Duodenal mucosa (tissue), 2 donors: ENCODE results near the gene PHC2.

Experiments
- H3K27ac ChIP-seq: one replicate; pipeline ENCODE4 v1.7.0; 2013; ENCODE audit warnings: low read depth, low read length
- H3K27me3 ChIP-seq, 2 donors: one replicate each; pipeline ENCODE4 v1.7.0; 2013; ENCODE audit warnings: low read length in 2 of 2, control low read depth in 1 of 2; ENCODE audit not compliant: insufficient read depth in 2 of 2, control insufficient read depth in 1 of 2
- H3K36me3 ChIP-seq, 2 donors: one replicate each; pipeline ENCODE4 v1.7.0; 2013; ENCODE audit warnings: low read length in 2 of 2, control low read depth in 1 of 2; ENCODE audit not compliant: insufficient read depth in 2 of 2, control insufficient read depth in 1 of 2
- H3K4me1 ChIP-seq, 2 donors: one replicate each; pipeline ENCODE4 v1.7.0; 2013; ENCODE audit warnings: low read length in 2 of 2, control low read depth in 1 of 2; ENCODE audit not compliant: insufficient read depth in 2 of 2, control insufficient read depth in 1 of 2
- H3K4me3 ChIP-seq, 2 donors: one replicate each; pipeline ENCODE4 v1.7.0; 2013; ENCODE audit warnings: low read length in 2 of 2, low read depth in 1 of 2
- H3K9ac ChIP-seq, 2 donors: one replicate each; pipeline ENCODE4 v1.7.0; 2013; ENCODE audit warnings: low read length in 2 of 2, low read depth in 1 of 2
- H3K9me3 ChIP-seq, 2 donors: one replicate each; pipeline ENCODE4 v1.7.0; 2013; ENCODE audit warnings: low read length in 2 of 2, control low read depth in 1 of 2; ENCODE audit not compliant: control insufficient read depth in 1 of 2

PHC2 gene

GRCh38 chr1:33346533-33346926 lies 84.4 kb downstream of the PHC2 start:
- H3K4me3 ChIP-seq = peak overlapping the region; percentile 25 to 77
- no peaks in the 10 kb centered on the region for H3K27me3 ChIP-seq
- peak overlapping the region; percentile 62 for H3K27ac ChIP-seq
- H3K9me3 ChIP-seq = no peaks in the 10 kb centered on the region
- H3K4me1 ChIP-seq = peaks cover 53 to 55% of the 10 kb centered on the region in 2 donors
- H3K9ac ChIP-seq = peak overlapping the region in 1 of 2 donors; percentile 71
- peaks cover 0 to 4% of the 10 kb centered on the region in 2 donors for H3K36me3 ChIP-seq

DNA sequence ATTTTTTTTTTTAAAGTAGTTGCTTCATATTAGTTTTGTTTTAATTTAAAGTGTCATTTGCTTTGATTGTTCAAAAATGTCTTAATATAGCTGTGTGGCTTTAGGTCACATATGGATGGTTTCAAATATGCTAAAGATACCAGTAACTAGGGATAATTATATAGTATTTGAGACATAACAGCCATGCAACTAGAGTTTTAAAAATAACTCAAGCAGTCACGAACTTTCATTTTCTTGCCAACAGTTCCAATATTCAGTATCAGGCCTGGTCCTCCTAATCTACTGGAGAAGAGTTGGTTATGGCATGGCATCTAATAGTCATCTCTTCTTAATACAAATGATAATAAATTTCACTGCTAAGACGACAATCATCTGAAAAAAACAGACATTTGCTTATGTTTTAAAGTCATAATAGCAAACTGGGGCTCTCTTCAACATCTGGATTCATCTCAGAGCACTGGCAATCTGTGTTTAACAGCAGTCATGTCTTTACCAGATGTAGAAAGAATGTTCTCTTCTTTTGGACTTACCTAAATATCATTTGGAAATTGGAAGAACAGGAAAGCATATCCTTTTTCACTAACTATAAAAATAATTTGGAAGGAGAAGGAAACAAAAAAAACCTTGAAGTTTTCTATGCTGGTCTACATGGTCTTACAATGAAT lies 85.9 kb downstream of the PHC2 start:
- no peak overlapping the region for H3K9ac ChIP-seq
- H3K27ac ChIP-seq = no peak overlapping the region
- H3K27me3 ChIP-seq = no peaks in the 10 kb centered on the region
- H3K4me3 ChIP-seq = no peak overlapping the region
- peaks cover 57 to 59% of the 10 kb centered on the region in 2 donors for H3K4me1 ChIP-seq
- no peaks in the 10 kb centered on the region for H3K9me3 ChIP-seq
- peaks cover 0 to 4% of the 10 kb centered on the region in 2 donors for H3K36me3 ChIP-seq

DNA sequence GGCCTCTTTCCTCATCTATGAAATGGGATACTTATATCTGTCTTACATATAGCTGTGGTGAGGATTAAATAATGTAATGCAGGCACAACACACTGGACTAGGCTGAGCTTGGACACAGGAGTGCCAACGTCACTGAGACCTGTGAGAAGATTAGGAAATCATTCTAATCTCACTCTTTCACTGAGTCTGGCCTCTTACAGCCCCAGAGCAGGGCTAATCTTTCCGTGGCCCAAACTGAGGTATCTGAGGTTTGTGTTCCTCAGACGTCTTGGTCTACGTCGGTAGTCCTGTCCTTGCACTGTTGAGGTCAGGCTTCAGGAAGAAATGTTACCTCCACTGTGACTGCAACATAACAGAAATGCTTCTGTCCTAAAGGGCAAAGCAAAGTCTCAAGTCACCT lies 87.4 kb downstream of the PHC2 start:
- peak overlapping the region; percentile 23 for H3K27ac ChIP-seq
- no peaks in the 10 kb centered on the region for H3K9me3 ChIP-seq
- H3K4me3 ChIP-seq = no peak overlapping the region
- peaks cover 67 to 71% of the 10 kb centered on the region in 2 donors for H3K4me1 ChIP-seq
- no peaks in the 10 kb centered on the region for H3K27me3 ChIP-seq
- H3K9ac ChIP-seq = no peak overlapping the region
- H3K36me3 ChIP-seq = peaks cover 0 to 4% of the 10 kb centered on the region in 2 donors

DNA sequence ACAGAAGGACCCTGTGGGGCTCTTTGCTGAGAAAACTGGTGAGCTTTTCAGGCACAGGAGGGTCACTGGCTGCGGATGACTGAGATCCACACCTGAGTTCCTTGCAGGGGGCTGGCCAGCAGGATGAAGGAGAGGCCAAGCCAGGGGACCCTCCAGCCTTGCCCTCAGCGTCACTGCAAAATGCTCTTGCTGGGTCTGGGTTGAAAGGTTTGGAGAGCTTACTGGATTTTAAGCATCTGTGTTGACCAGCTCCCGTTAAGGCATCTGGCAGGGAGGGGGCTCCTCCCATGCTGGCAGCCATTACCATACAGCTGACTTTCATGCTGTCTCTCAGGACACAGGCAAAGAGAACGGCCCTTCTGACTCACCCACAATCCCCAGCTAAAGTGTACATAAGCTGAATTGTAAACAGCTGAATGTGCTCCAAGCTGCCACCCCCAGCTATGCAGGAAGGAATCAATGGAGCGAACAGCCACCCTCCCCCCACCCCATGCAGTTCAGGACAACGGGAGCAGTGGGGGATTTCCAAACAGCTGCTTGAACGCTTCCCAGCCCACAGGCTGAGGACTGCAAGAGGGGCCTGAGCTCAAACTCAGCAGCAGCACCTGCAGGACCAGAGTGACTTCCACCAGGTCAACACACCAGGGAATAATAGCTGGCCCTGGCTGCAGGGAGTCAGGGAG lies 88.7 kb downstream of the PHC2 start:
- peak overlapping the region in 1 of 2 donors; percentile 10 for H3K4me3 ChIP-seq
- H3K4me1 ChIP-seq = peaks cover 65 to 71% of the 10 kb centered on the region in 2 donors
- peak overlapping the region; percentile 7 to 12 for H3K9ac ChIP-seq
- H3K27ac ChIP-seq = peak overlapping the region; percentile 63
- H3K9me3 ChIP-seq = no peaks in the 10 kb centered on the region
- H3K36me3 ChIP-seq = peaks cover 0 to 4% of the 10 kb centered on the region in 2 donors
- H3K27me3 ChIP-seq = no peaks in the 10 kb centered on the region

- Histone ChIP-seq H3K4me1 (peaks cover 56 to 65% of the 10 kb centered on the region in 2 donors), H3K27me3 (no peaks in the 10 kb centered on the region), H3K4me3 (no peak overlapping the region), H3K27ac (peak overlapping the region; percentile 26), H3K9me3 (no peaks in the 10 kb centered on the region), H3K36me3 (peaks cover 0 to 4% of the 10 kb centered on the region in 2 donors), H3K9ac (no peak overlapping the region)
Observed at GRCh38 chr1:33341190-33341589, 89.7 kb downstream of the PHC2 start.

GRCh38 chr1:33339413-33339812 lies 91.5 kb downstream of the PHC2 start:
- Histone ChIP-seq H3K9me3 (no peaks in the 10 kb centered on the region), H3K27me3 (no peaks in the 10 kb centered on the region), H3K36me3 (peaks cover 0 to 12% of the 10 kb centered on the region in 2 donors), H3K4me1 (peaks cover 63 to 66% of the 10 kb centered on the region in 2 donors), H3K9ac (peak overlapping the region in 1 of 2 donors; percentile 3), H3K4me3 (peak overlapping the region in 1 of 2 donors; percentile 2), H3K27ac (peak overlapping the region; percentile 54)

DNA sequence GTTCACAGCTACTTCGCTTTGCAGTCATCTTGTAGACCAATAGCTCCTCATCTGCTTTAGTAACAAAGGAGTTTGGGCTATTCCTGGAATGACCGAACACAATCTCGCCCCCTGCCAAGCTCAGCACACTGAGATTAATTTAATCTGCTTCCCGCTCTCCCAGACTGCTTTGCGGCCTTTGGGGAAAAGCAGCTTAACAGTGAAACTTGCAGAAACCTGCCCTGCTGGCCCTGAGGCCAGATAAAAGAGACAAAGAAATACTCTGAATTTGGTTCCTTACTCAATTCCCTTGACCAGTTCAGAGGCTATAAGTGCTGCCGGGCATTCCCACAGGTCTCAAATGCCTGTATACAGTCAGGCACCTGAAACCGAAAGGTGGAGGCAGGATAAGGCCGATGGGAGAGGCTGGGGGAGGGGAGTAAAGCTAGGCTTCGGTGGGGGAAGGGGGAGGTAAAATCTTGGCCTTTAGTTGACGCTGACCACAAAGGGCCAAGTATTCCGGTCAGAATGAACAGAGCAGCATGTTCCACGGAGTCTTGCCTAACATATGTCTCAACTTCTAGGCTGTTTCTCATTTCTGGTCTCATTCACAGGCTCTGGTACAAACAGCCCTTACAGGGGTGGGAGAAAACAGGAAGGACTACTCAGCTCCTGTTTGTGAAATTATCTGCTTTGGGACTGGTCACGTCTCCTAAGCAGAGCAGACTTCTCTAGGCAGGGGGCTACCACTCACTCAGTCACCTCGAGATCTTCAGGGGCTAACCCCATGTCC lies 92.3 kb downstream of the PHC2 start:
- H3K4me3 ChIP-seq = peak overlapping the region; percentile 2 to 43
- H3K4me1 ChIP-seq = peaks cover 66 to 72% of the 10 kb centered on the region in 2 donors
- peak overlapping the region; percentile 54 for H3K27ac ChIP-seq
- H3K9ac ChIP-seq = peak overlapping the region; percentile 2 to 3
- peaks cover 6 to 19% of the 10 kb centered on the region in 2 donors for H3K36me3 ChIP-seq
- no peaks in the 10 kb centered on the region for H3K9me3 ChIP-seq
- no peaks in the 10 kb centered on the region for H3K27me3 ChIP-seq

DNA sequence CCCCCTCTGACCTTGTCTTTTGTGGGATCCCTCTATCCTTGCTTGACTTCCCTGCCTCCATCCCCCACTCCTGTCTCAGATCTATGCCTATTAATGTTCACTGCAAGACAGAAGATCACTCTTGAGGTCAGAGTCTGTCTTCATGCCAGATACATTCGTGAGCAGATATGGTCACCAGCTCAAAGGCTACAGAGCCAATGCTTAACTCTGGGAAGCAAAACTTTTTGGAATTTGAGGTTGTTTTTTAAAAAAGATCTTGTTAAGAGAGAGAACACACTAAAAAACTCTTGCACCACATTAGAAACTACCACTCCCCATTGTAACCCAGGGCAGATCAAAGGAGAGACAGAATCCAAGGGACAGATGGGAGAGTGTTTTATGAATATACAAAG lies 92.9 kb downstream of the PHC2 start:
- Histone ChIP-seq H3K9ac (peak overlapping the region; percentile 2 to 3), H3K36me3 (peaks cover 12 to 25% of the 10 kb centered on the region in 2 donors), H3K4me1 (peaks cover 62 to 78% of the 10 kb centered on the region in 2 donors), H3K4me3 (peak overlapping the region in 1 of 2 donors; percentile 43), H3K9me3 (no peaks in the 10 kb centered on the region), H3K27ac (peak overlapping the region; percentile 54), H3K27me3 (no peaks in the 10 kb centered on the region)

DNA sequence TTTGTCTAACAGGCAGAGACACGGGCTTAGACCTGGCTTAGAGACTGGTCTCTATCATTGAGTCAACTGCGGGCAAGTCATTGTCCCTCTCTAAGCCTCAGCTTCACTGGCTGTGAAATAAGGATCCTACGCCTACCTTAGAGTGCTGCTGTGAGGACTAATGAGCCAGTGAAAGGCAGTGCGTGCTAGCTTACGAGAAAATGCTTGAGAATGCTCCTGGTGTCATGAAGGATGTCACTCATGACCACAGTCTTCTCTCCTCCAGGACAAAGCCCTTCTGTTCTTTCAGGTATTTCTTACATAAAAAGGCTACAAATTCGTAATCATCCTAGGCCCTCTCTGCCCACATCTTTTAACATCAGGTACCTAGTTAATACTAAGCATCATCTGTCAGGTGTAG lies 93.5 kb downstream of the PHC2 start:
- Histone ChIP-seq H3K36me3 (peaks cover 16 to 31% of the 10 kb centered on the region in 2 donors), H3K27ac (no peak overlapping the region), H3K9me3 (no peaks in the 10 kb centered on the region), H3K4me1 (peaks cover 56 to 72% of the 10 kb centered on the region in 2 donors), H3K27me3 (no peaks in the 10 kb centered on the region), H3K4me3 (no peak overlapping the region), H3K9ac (no peak overlapping the region)

- H3K4me3 ChIP-seq = no peak overlapping the region
- H3K27ac ChIP-seq = no peak overlapping the region
- H3K9ac ChIP-seq = no peak overlapping the region
- no peaks in the 10 kb centered on the region for H3K9me3 ChIP-seq
- peaks cover 20 to 35% of the 10 kb centered on the region in 2 donors for H3K36me3 ChIP-seq
- no peaks in the 10 kb centered on the region for H3K27me3 ChIP-seq
- H3K4me1 ChIP-seq = peaks cover 47 to 64% of the 10 kb centered on the region in 2 donors
Observed at GRCh38 chr1:33336580-33336979, 94.3 kb downstream of the PHC2 start.
